ENCODE data around the gene RAB40C.

Gene RAB40C

DNA sequence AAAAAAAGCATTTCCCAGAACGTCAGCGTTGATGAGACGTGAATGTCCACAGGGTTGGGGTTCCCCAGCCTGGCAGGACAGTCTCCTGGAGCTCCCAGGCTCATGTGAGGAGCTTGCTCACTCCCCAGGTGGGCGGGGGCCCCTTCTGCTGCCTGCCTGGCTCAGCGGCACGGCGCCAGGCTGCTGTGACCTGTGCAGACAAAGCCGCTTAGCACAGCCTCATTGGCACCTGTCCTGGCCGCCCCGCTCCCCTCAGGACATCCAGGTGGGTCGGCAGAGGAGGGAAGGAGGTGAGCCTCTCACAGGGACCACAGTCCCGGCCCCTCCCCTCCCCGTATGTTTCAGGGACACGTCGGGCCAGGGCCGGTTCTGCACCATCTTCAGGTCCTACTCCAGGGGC, 28.0 kb downstream of the RAB40C start:
- no peaks in the 10 kb centered on the region for H3K4me1 ChIP-seq (ENCODE audit: insufficient read depth, low read length)
- no peak for ATAC-seq (ENCODE audit: insufficient read depth, low read depth)

DNA sequence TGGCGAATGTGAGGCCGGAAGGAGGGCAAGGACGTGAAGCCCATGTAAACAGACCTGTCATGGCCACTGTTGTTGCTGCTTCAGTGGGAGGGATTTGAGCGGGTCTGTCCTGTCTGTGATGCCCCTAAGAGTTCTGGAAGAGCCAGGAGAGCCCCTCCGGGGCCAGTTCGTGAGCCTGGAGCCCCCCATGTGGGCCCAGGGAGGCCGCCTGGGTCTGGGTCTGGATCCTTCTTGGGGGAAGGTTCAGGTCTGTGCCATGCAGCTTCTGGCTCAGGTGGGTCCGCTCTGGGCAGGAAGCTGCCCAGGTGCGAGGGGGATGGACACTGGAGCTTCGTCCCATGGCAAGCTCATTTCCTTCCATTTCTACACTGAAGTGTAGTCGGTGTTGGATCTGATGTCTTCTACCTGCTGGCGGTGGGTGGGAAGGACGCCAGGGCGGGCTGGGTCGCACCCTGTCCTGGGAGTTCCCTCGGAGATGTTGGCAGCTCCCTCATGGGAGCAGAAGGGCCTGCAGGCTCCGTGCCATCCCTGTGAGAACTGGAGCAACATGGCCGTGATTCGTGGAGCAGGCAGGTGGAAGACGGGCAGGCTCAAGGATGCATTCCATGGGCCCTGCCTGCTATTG, 29.7 kb downstream of the RAB40C start:
- Histone ChIP-seq H3K79me2 (ENCODE audit: insufficient read depth, low read length) (peaks cover 14% of the 10 kb centered on the region), H3K27ac (ENCODE audit: low read length) (no peak overlapping the region), H3K9me3 (ENCODE audit: insufficient read depth, low read length, severe bottlenecking) (no peaks in the 10 kb centered on the region), H3K9ac (ENCODE audit: low read depth, low read length) (no peak overlapping the region), H3K4me3 (ENCODE audit: low read depth in 1 of 2, low read length in 2 of 2) (no peak overlapping the region), H3K4me1 (ENCODE audit: insufficient read depth, low read length) (no peaks in the 10 kb centered on the region), H2AFZ (ENCODE audit: low read depth, low read length) (no peak overlapping the region), H4K20me1 (ENCODE audit: insufficient read depth, low read length) (peaks cover 34% of the 10 kb centered on the region), H3K4me2 (ENCODE audit: insufficient read depth, low read length) (no peak overlapping the region), H3K36me3 (ENCODE audit: insufficient read depth, low read length) (no peaks in the 10 kb centered on the region), H3K27me3 (ENCODE audit: insufficient read depth, low read length, poor library complexity) (no peaks in the 10 kb centered on the region)
- no peak for ATAC-seq (ENCODE audit: insufficient read depth, low read depth)
- no peak for TF ChIP-seq EZH2 (IDR thresholded peaks at IDR 0.05; ENCODE audit: borderline replicate concordance, low read depth, low read length, severe bottlenecking)
- TF ChIP-seq, protein P1, sequence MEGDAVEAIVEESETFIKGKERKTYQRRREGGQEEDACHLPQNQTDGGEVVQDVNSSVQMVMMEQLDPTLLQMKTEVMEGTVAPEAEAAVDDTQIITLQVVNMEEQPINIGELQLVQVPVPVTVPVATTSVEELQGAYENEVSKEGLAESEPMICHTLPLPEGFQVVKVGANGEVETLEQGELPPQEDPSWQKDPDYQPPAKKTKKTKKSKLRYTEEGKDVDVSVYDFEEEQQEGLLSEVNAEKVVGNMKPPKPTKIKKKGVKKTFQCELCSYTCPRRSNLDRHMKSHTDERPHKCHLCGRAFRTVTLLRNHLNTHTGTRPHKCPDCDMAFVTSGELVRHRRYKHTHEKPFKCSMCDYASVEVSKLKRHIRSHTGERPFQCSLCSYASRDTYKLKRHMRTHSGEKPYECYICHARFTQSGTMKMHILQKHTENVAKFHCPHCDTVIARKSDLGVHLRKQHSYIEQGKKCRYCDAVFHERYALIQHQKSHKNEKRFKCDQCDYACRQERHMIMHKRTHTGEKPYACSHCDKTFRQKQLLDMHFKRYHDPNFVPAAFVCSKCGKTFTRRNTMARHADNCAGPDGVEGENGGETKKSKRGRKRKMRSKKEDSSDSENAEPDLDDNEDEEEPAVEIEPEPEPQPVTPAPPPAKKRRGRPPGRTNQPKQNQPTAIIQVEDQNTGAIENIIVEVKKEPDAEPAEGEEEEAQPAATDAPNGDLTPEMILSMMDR (IDR thresholded peaks at IDR 0.05; ENCODE audit: borderline replicate concordance, extremely low read depth, low read length, poor library complexity, severe bottlenecking): no peak
- DNase-seq: no peak

More for the DNA sequence above, 28.0 kb downstream of the RAB40C start:
- no peak for DNase-seq
- Histone ChIP-seq H3K27ac (ENCODE audit: low read length) (no peak overlapping the region), H3K9me3 (ENCODE audit: insufficient read depth, low read length, severe bottlenecking) (no peaks in the 10 kb centered on the region), H3K36me3 (ENCODE audit: insufficient read depth, low read length) (no peaks in the 10 kb centered on the region), H3K27me3 (ENCODE audit: insufficient read depth, low read length, poor library complexity) (no peaks in the 10 kb centered on the region), H3K4me2 (ENCODE audit: insufficient read depth, low read length) (no peak overlapping the region), H3K4me3 (ENCODE audit: low read depth in 1 of 2, low read length in 2 of 2) (no peak overlapping the region), H3K9ac (ENCODE audit: low read depth, low read length) (no peak overlapping the region), H2AFZ (ENCODE audit: low read depth, low read length) (no peak overlapping the region), H4K20me1 (ENCODE audit: insufficient read depth, low read length) (peaks cover 30% of the 10 kb centered on the region), H3K79me2 (ENCODE audit: insufficient read depth, low read length) (peaks cover 20% of the 10 kb centered on the region)
- no peak for TF ChIP-seq EZH2 (IDR thresholded peaks at IDR 0.05; ENCODE audit: borderline replicate concordance, low read depth, low read length, severe bottlenecking)
- TF ChIP-seq, protein P1 (IDR thresholded peaks at IDR 0.05; ENCODE audit: borderline replicate concordance, extremely low read depth, low read length, poor library complexity, severe bottlenecking): no peak

DNA sequence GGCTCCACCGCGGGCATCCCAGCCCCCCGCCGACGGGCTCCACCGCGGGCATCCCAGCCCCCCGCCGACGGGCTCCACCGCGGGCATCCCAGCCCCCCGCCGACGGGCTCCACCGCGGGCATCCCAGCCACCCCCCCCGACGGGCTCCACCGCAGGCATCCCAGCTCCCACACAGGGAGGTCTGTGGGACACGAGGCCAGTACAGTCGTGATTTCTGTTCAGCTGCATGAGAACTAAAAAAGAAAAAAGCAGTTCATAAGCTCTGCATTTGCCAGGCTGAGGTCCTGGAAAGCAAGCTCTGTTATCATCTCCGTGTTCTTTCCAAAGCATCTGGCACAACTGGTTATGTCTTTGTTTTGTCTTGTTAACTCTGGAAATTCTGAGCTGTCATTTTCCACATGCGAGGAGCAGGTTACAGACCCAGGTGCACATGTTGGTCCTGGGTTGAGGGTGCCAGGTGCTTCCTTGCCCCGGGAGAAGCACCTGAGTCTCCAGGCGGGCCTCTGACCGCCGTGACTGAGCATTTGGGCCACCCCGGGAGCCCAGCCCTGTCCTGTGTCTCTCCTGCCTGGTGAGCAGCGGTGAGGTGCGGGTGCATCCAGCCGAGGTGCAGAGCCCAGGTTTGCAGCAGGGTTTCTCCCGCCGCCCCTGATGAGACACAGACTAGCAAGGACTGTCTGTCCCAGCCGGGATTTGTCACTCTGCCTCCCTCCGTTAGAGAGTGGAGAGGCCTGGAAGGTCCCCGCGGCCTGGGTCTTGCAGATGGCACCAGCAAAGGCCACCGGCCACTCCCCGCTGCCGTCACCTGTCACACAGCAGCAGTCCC, 31.0 kb downstream of the RAB40C start:
- no peaks in the 10 kb centered on the region for H3K27me3 ChIP-seq (ENCODE audit: insufficient read depth, low read length, poor library complexity)
- H3K9me3 ChIP-seq (ENCODE audit: insufficient read depth, low read length, severe bottlenecking): no peaks in the 10 kb centered on the region
- H3K36me3 ChIP-seq (ENCODE audit: insufficient read depth, low read length): peaks cover 8% of the 10 kb centered on the region
- peaks cover 14% of the 10 kb centered on the region for H3K79me2 ChIP-seq (ENCODE audit: insufficient read depth, low read length)
- DNase-seq: no peak
- H3K4me3 ChIP-seq (ENCODE audit: low read depth in 1 of 2, low read length in 2 of 2): no peak overlapping the region
- peaks cover 40% of the 10 kb centered on the region for H4K20me1 ChIP-seq (ENCODE audit: insufficient read depth, low read length)
- no peak overlapping the region for H3K4me2 ChIP-seq (ENCODE audit: insufficient read depth, low read length)
- H3K9ac ChIP-seq (ENCODE audit: low read depth, low read length): no peak overlapping the region
- no peak overlapping the region for H2AFZ ChIP-seq (ENCODE audit: low read depth, low read length)
- H3K4me1 ChIP-seq (ENCODE audit: insufficient read depth, low read length): no peaks in the 10 kb centered on the region
- TF ChIP-seq, protein P1 (IDR thresholded peaks at IDR 0.05; ENCODE audit: borderline replicate concordance, extremely low read depth, low read length, poor library complexity, severe bottlenecking): no peak
- TF ChIP-seq EZH2 (IDR thresholded peaks at IDR 0.05; ENCODE audit: borderline replicate concordance, low read depth, low read length, severe bottlenecking): no peak
- H3K27ac ChIP-seq (ENCODE audit: low read length): no peak overlapping the region
- no peak for ATAC-seq (ENCODE audit: insufficient read depth, low read depth)

All from DND-41 (cell line).